ENCODE data around the gene PRPF31. TPM values are rescaled to one million over a fixed set of nuclear protein-coding genes. Genes with fewer than 3 reads are reported as not detected.

Gene PRPF31
- total and polyA plus RNA-seq, 9 of the 15 experiments (the other 6 are each of a cell fraction or from before 2014, with no cell fraction given), result 5.8 to 92.2 (median 69.2) TPM

- TF ChIP-seq MAZ (CRISPR knock-in tag; conservative IDR thresholded peaks at IDR 0.05 in 1 of 2, IDR thresholded peaks at IDR 0.05 in 1 of 2) (peak in 1 of 2 experiments; percentile 13; a peak in 3 of 4 replicates), HNRNPL (IDR thresholded peaks at IDR 0.05; ENCODE audit: low read depth, low read length) (no peak), DNMT1 (IDR thresholded peaks at IDR 0.05) (no peak), YY1 (IDR thresholded peaks at IDR 0.05; ENCODE audit: borderline replicate concordance in 1 of 3, control insufficient read depth in 1 of 3, extremely low read depth in 1 of 3, insufficient read depth in 3 of 3, insufficient read length in 1 of 3, insufficient replicate concordance in 2 of 3, low read depth in 1 of 3, low read length in 2 of 3) (peak; percentile 90 to 98 (median 96)), HLTF (IDR thresholded peaks at IDR 0.05) (0 out of 2 replicates have a peak, but pooled peaks have one; percentile 29), HSF4 (CRISPR knock-in tag; IDR thresholded peaks at IDR 0.05; ENCODE audit: borderline replicate concordance) (no peak), ZNF586 (CRISPR knock-in tag; conservative IDR thresholded peaks at IDR 0.05) (no peak), ZNF436 (CRISPR knock-in tag; IDR thresholded peaks at IDR 0.05) (no peak), BCL6 (CRISPR knock-in tag; IDR thresholded peaks at IDR 0.05) (no peak), MAFK (IDR thresholded peaks at IDR 0.05; ENCODE audit: low read length) (no peak), ZNF224 (CRISPR knock-in tag; IDR thresholded peaks at IDR 0.05) (no peak), ZNF274 (IDR thresholded peaks at IDR 0.05; ENCODE audit: borderline replicate concordance, low read depth, low read length) (no peak), MBD2 (IDR thresholded peaks at IDR 0.05; ENCODE audit: borderline replicate concordance, low read depth) (no peak), POLR3G (IDR thresholded peaks at IDR 0.05; ENCODE audit: extremely low read depth, insufficient read length, insufficient replicate concordance) (no peak), SAFB (IDR thresholded peaks at IDR 0.05; ENCODE audit: borderline replicate concordance, low read depth, low read length) (no peak), ZNF165 (CRISPR knock-in tag; IDR thresholded peaks at IDR 0.05; ENCODE audit: borderline replicate concordance) (no peak), NR2C2 (CRISPR knock-in tag; IDR thresholded peaks at IDR 0.05) (no peak), NR2C2 (tag; IDR thresholded peaks at IDR 0.05) (no peak)
- TF ChIP-seq, protein P1, sequence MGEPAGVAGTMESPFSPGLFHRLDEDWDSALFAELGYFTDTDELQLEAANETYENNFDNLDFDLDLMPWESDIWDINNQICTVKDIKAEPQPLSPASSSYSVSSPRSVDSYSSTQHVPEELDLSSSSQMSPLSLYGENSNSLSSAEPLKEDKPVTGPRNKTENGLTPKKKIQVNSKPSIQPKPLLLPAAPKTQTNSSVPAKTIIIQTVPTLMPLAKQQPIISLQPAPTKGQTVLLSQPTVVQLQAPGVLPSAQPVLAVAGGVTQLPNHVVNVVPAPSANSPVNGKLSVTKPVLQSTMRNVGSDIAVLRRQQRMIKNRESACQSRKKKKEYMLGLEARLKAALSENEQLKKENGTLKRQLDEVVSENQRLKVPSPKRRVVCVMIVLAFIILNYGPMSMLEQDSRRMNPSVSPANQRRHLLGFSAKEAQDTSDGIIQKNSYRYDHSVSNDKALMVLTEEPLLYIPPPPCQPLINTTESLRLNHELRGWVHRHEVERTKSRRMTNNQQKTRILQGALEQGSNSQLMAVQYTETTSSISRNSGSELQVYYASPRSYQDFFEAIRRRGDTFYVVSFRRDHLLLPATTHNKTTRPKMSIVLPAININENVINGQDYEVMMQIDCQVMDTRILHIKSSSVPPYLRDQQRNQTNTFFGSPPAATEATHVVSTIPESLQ (CRISPR knock-in tag; IDR thresholded peaks at IDR 0.05), result no peak
- TF ChIP-seq, protein P2, sequence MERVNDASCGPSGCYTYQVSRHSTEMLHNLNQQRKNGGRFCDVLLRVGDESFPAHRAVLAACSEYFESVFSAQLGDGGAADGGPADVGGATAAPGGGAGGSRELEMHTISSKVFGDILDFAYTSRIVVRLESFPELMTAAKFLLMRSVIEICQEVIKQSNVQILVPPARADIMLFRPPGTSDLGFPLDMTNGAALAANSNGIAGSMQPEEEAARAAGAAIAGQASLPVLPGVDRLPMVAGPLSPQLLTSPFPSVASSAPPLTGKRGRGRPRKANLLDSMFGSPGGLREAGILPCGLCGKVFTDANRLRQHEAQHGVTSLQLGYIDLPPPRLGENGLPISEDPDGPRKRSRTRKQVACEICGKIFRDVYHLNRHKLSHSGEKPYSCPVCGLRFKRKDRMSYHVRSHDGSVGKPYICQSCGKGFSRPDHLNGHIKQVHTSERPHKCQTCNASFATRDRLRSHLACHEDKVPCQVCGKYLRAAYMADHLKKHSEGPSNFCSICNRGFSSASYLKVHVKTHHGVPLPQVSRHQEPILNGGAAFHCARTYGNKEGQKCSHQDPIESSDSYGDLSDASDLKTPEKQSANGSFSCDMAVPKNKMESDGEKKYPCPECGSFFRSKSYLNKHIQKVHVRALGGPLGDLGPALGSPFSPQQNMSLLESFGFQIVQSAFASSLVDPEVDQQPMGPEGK (CRISPR knock-in tag; IDR thresholded peaks at IDR 0.05; ENCODE audit: borderline replicate concordance), result no peak
- TF ChIP-seq, protein P3, sequence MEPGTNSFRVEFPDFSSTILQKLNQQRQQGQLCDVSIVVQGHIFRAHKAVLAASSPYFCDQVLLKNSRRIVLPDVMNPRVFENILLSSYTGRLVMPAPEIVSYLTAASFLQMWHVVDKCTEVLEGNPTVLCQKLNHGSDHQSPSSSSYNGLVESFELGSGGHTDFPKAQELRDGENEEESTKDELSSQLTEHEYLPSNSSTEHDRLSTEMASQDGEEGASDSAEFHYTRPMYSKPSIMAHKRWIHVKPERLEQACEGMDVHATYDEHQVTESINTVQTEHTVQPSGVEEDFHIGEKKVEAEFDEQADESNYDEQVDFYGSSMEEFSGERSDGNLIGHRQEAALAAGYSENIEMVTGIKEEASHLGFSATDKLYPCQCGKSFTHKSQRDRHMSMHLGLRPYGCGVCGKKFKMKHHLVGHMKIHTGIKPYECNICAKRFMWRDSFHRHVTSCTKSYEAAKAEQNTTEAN (CRISPR knock-in tag; IDR thresholded peaks at IDR 0.05), result no peak
Observed at GRCh38 chr19:54137699-54138488, 22.3 kb downstream of the PRPF31 start, which contains the start of gene CNOT3 (continued).
